RWPE2 (cell line): ENCODE data around the gene SLC25A47.
A peak's percentile ranks its signal among the peaks of the same experiment; 100 is the strongest.

Experiments used
- ATAC-seq: fragments of 200-7000 bp; cut with Tn5 transposase; 3 replicates; pipeline ENCODE4 v1.9.1; 2021; ENCODE audit warnings: low read depth
- DNase-seq: peaks from one replicate; pipeline ENCODE4 v3.0.0-alpha.2; 2020; ENCODE audit warnings: low spot score
- H3K27ac ChIP-seq: fragments of 450-650 bp; 2 replicates; pipeline ENCODE4 v1.5.1; 2017; ENCODE audit warnings: mild to moderate bottlenecking; ENCODE audit not compliant: poor library complexity, severe bottlenecking
- H3K27me3 ChIP-seq: fragments of 250-450 bp; sonication (Bioruptor Pico); 2 replicates; pipeline ENCODE4 v1.5.1; 2021; ENCODE audit warnings: mild to moderate bottlenecking, moderate library complexity; ENCODE audit not compliant: insufficient read depth, poor library complexity, severe bottlenecking
- H3K36me3 ChIP-seq: fragments of 250-450 bp; sonication (Bioruptor Pico); 2 replicates; pipeline ENCODE4 v1.5.1; 2020; ENCODE audit warnings: low read depth, mild to moderate bottlenecking, moderate library complexity
- H3K4me1 ChIP-seq: fragments of 250-450 bp; sonication (Bioruptor Pico); 2 replicates; pipeline ENCODE4 v1.5.1; 2021; ENCODE audit warnings: mild to moderate bottlenecking, moderate library complexity; ENCODE audit not compliant: insufficient read depth, poor library complexity, severe bottlenecking
- H3K4me3 ChIP-seq: fragments of 250-450 bp; sonication (Bioruptor Pico); 2 replicates; pipeline ENCODE4 v1.5.1; 2021; ENCODE audit warnings: mild to moderate bottlenecking, moderate library complexity; ENCODE audit not compliant: severe bottlenecking
- H3K9me3 ChIP-seq: fragments of 250-450 bp; sonication (Bioruptor Pico); 2 replicates; pipeline ENCODE4 v1.5.1; 2021; ENCODE audit warnings: mild to moderate bottlenecking, moderate library complexity; ENCODE audit not compliant: severe bottlenecking
- CTCF ChIP-seq: fragments of 450-650 bp; IDR thresholded peaks from one replicate; pipeline ENCODE4 v1.5.1; 2017; ENCODE audit warnings: mild to moderate bottlenecking, moderate library complexity; ENCODE audit not compliant: poor library complexity, severe bottlenecking

SLC25A47 gene

DNA sequence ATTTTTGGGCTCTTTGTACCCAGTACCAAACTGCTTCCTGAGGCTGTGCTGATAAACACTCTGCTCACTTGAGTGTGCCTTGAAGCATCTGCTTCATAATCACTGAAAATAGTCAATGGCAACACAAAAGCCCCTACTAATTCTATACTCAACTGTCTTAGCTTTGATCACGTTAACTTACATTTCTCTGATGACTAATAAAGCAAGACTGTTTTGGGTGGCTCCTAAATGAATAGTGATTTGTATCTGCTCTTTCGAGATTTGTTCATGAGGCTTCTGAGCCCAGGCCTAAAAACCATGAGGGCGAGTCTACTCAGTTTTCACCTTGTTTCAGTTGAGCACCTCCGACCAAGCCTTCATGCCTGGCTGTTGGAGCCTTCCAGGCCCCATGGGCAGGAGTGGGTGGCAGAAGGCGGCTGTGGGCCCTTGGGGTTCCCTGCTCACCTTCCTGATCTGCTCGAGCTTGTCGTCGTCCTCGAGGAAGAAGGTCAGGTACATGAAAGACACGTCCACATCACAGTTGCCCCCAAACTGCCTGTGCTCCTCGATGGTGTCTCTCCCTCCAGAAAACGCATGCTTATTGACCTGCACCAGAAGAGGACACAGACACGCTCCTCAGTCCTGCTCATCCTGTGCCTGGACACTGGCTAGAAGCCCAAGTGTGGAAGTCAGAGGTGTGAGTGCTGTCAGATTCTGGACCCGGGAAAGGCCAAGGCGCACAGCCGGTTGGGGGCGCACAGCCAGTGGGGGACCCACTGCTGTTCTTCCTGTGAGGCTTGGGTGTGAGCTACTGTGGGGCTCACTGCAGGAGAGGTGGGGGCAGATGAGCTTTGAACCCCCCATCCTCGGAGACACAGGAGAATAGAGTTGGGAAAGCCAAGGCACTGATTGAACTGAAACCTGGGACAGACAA, 13.7 kb downstream of the SLC25A47 start:
- H3K36me3 ChIP-seq: peaks cover 79% of the 10 kb centered on the region
- no peaks in the 10 kb centered on the region for H3K27me3 ChIP-seq
- DNase-seq (peak; percentile 57), ATAC-seq (no peak)
- no peaks in the 10 kb centered on the region for H3K9me3 ChIP-seq
- no peak for TF ChIP-seq CTCF
- no peaks in the 10 kb centered on the region for H3K4me1 ChIP-seq
- no peak overlapping the region for H3K27ac ChIP-seq
- H3K4me3 ChIP-seq: no peak overlapping the region

DNA sequence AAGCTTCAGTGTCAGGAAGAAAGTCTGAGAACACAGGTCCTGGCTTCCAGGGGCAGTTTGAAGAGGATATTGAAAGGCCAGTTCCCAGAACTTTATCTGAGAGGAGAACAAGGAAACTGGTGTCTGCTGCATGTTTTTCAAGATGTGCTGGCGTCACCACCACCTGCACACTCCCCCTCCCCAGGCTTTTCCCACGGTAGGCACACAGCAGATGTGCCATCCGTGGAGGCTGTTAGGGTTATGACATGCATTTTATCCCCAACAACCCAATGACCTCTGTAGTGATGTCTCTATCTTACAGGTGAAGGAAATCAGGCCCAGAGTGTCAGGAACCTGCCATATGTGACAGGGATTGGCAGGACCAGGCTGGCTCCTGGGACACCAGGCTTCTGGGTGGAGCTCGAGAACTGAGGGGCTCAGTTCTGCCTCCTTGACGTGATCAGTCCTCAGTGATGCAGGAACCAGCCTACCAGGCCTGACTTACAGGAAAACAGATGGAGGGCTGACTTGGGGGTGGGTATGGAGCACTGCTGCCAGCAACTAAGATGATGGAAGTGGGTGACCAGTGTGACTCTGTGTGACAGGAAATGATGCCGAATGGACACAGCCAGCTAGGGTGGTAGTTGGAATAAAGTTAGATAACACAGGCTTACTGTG, 16.8 kb downstream of the SLC25A47 start:
- peaks cover 85% of the 10 kb centered on the region for H3K36me3 ChIP-seq
- H3K27me3 ChIP-seq: no peaks in the 10 kb centered on the region
- no peak overlapping the region for H3K4me3 ChIP-seq
- TF ChIP-seq CTCF: no peak
- DNase-seq (peak; percentile 45), ATAC-seq (no peak)
- H3K9me3 ChIP-seq: no peaks in the 10 kb centered on the region
- no peaks in the 10 kb centered on the region for H3K4me1 ChIP-seq
- no peak overlapping the region for H3K27ac ChIP-seq

DNA sequence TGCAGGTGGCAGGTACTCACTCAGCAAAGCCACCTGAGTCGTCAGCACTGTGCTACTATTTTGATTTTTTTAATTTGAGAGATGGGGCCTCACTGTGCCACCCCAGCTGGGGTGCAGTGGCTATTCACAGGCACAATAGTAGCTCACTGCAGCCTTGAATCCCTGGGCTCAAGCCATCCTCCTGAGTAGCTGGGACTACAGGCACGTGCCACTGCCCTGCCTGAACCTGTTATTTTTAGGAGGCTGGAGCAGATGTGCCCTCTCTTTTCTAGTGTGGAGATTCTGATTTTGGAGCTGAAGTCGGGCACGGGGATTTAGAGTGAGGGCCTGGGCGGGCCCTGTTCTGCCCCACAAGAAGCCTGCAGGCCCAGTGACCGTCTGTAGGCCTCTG, 17.3 kb downstream of the SLC25A47 start:
- DNase-seq: peak; percentile 32
- Histone ChIP-seq H3K27ac (no peak overlapping the region), H3K9me3 (no peaks in the 10 kb centered on the region), H3K4me1 (no peaks in the 10 kb centered on the region), H3K4me3 (no peak overlapping the region), H3K27me3 (no peaks in the 10 kb centered on the region), H3K36me3 (peaks cover 82% of the 10 kb centered on the region)
- TF ChIP-seq CTCF: no peak
- ATAC-seq: no peak

DNA sequence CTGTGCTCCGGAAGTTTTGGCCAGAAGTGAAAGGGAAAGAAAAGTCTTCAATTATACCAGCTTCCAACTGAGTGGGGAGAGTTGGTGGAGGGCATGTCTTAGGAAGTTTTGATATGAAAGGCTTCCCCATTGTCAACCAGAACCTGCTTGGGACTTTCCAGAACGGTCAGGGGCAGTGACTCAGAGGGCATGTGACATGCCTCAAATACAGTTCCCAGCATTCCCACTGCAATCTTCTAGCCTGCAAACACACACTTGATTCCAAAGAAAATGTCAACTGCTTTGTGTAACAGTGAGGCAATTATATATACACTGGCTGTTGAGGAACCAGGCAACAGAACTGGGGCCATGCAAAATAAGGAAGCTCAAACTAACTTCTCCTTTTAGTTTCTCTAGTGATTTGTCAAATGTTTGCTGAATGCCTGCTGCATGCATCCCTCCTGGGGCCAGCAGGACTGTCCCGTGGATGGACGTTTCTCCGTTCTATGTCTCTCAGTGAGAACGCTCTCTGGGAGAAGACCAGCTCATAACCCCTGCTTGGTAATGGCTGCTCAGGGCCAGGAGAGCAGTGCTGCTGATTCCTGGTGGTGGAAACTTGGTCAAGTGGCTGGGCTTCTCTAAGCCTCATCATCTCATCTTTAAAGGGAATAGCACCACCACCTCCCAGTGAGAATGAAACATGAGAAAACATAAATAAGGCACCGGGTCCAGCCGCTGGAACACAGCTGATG, 18.3 kb downstream of the SLC25A47 start:
- TF ChIP-seq CTCF: no peak
- no peak for DNase-seq
- peaks cover 82% of the 10 kb centered on the region for H3K36me3 ChIP-seq
- H3K4me1 ChIP-seq: no peaks in the 10 kb centered on the region
- peak; percentile 46; the same call in 2 of the 3 replicates for ATAC-seq
- H3K27ac ChIP-seq: no peak overlapping the region
- H3K9me3 ChIP-seq: no peaks in the 10 kb centered on the region
- no peak overlapping the region for H3K4me3 ChIP-seq
- H3K27me3 ChIP-seq: no peaks in the 10 kb centered on the region
